ENCODE results near the gene PRAC2. TPM values are rescaled to one million over a fixed set of nuclear protein-coding genes. Genes with fewer than 3 reads are reported as not detected.

The PRAC2 gene
- polyA plus RNA-seq, 1 of the 3 experiments (the other 2 are of a cell fraction), result not detected

DNA sequence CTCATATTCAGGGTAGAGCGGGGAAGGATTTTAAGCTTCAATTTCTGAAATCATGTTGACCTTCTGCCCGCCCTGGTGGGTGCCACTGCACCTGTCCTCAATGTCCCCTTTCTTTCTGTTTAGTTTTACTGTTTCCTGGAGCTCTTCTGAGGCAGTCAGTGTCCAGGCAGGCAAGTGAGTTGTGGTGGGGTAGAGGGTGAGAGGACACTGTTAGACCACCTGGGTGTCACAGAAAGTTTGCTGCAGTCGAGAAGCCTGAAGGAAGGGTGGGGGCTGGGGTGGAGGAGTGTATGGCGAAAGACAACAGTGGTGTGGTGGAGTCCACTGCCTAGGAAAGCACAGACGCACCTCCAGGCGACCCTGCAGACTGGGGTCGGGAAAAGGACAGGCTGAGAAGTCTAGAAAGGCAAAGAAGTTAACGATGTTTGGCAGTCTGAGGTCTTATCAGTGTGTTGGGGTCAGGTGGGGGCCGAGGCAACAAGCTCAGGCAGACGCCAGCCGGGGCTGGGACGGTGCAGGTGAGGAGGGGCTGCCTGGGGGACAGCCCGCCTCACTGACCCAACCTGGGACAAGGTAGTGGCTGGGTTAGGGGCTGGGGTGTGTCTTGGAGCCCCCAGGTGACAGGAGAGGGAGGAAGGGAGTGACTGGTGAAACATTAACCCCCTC lies 28.9 kb downstream of the PRAC2 start:
- Histone ChIP-seq H3K9me2 (no peaks in the 10 kb centered on the region), H3K9ac (no peak overlapping the region), H3K4me1 (ENCODE audit: control insufficient read depth in 1 of 2, insufficient read depth in 2 of 2, low read depth in 1 of 2, low read length in 1 of 2) (no peaks in the 10 kb centered on the region), H2AFZ (ENCODE audit: low read depth) (no peak overlapping the region), H3K9me3 (no peaks in the 10 kb centered on the region; the same call in 1 of the 2 replicates), H4K20me1 (ENCODE audit: insufficient read depth) (no peaks in the 10 kb centered on the region), H3F3A (replicated peaks; ENCODE audit: insufficient read depth) (no peaks in the 10 kb centered on the region), H3K27ac (ENCODE audit: low read depth in 2 of 2, low read length in 1 of 2) (no peak overlapping the region), H3K79me2 (ENCODE audit: insufficient read depth) (no peaks in the 10 kb centered on the region), H3K36me3 (replicated peaks in 1 of 2; ENCODE audit: control insufficient read depth in 1 of 2, insufficient read depth in 2 of 2, low read length in 1 of 2) (no peaks in the 10 kb centered on the region), H3K27me3 (ENCODE audit: insufficient read depth) (peaks cover 100% of the 10 kb centered on the region), H3K4me3 (ENCODE audit: low read depth in 2 of 2, low read length in 1 of 2) (no peak overlapping the region), H3K4me2 (no peak overlapping the region)
- ChIA-PET CTCF (interaction anchor here (1.0 to 5.3 kb wide), 7 partner anchors 27 to 444 kb away, joined by 3 to 29 read pairs (median 5); no protein-coding TSS in a partner anchor), POLR2A (no interaction called here)
- TF ChIP-seq GABPA (IDR thresholded peaks at IDR 0.05; ENCODE audit: low read depth), result no peak
- TF ChIP-seq, protein P1, sequence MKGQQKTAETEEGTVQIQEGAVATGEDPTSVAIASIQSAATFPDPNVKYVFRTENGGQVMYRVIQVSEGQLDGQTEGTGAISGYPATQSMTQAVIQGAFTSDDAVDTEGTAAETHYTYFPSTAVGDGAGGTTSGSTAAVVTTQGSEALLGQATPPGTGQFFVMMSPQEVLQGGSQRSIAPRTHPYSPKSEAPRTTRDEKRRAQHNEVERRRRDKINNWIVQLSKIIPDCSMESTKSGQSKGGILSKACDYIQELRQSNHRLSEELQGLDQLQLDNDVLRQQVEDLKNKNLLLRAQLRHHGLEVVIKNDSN (IDR thresholded peaks at IDR 0.05; ENCODE audit: borderline replicate concordance, low read depth), result no peak
- no peak for TF ChIP-seq TCF12 (IDR thresholded peaks at IDR 0.05)
- TF ChIP-seq SMC3 (IDR thresholded peaks at IDR 0.05; ENCODE audit: low read depth, low read length), result no peak
- TF ChIP-seq, protein P2, sequence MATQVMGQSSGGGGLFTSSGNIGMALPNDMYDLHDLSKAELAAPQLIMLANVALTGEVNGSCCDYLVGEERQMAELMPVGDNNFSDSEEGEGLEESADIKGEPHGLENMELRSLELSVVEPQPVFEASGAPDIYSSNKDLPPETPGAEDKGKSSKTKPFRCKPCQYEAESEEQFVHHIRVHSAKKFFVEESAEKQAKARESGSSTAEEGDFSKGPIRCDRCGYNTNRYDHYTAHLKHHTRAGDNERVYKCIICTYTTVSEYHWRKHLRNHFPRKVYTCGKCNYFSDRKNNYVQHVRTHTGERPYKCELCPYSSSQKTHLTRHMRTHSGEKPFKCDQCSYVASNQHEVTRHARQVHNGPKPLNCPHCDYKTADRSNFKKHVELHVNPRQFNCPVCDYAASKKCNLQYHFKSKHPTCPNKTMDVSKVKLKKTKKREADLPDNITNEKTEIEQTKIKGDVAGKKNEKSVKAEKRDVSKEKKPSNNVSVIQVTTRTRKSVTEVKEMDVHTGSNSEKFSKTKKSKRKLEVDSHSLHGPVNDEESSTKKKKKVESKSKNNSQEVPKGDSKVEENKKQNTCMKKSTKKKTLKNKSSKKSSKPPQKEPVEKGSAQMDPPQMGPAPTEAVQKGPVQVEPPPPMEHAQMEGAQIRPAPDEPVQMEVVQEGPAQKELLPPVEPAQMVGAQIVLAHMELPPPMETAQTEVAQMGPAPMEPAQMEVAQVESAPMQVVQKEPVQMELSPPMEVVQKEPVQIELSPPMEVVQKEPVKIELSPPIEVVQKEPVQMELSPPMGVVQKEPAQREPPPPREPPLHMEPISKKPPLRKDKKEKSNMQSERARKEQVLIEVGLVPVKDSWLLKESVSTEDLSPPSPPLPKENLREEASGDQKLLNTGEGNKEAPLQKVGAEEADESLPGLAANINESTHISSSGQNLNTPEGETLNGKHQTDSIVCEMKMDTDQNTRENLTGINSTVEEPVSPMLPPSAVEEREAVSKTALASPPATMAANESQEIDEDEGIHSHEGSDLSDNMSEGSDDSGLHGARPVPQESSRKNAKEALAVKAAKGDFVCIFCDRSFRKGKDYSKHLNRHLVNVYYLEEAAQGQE (IDR thresholded peaks at IDR 0.05; ENCODE audit: low read depth, low read length), result no peak
- TF ChIP-seq MXI1 (IDR thresholded peaks at IDR 0.05; ENCODE audit: low read depth, low read length), result no peak
- TF ChIP-seq SIN3A (IDR thresholded peaks at IDR 0.05; ENCODE audit: borderline replicate concordance, low read depth, low read length), result no peak
- DNase-seq, result no peak
- WGBS (ENCODE audit: low lambda C conversion rate), result 11% methylated on average over 13 of the region's 13 CpGs

DNA sequence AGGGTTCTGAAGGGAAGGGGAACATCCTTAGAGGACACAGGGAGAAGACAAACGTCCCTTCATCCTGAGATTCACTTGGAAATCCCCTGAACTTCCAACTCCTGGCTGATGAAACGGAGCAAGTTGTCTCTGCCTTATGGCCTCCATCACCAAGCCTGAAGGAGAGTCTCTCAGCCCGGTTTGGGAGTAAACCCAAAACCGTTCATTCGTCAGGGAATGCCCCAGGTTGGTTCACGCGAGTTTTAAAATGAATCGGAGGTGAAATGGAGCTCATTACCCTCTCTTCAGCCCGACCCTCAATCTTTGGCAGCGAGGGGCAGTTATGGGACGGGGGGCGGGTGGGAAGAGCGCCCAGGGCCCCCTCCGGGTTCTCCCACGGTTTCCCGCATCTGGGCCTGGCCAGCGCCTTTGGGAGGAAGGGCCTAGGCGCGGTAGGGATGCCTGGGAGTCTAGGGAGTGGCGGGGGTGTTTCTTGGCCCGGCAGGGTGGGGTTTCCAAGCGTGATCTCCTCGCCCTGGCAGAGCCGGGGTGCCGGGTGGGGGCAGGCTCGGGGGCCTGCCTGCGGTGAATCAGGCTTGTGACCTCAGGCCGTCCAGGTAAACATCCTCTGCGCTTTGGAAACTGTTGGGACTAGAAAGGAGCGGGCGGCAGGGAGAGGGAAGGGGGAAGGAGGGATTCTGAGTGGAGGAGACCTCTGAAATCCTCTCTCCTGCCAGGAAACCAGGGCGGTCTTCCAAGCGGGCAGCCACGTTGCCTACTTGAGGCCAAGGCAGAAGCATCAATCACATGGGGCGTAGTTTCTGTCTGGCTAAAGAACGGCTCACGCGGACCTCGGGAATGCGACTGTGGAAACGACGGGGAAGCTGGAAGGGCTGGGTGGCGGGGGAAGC lies 29.7 kb downstream of the PRAC2 start:
- WGBS (ENCODE audit: low lambda C conversion rate), result 14% methylated on average over 38 of the region's 43 CpGs
- H3K4me2 ChIP-seq, result no peak overlapping the region
- H4K20me1 ChIP-seq (ENCODE audit: insufficient read depth), result no peaks in the 10 kb centered on the region
- no peaks in the 10 kb centered on the region for H3K79me2 ChIP-seq (ENCODE audit: insufficient read depth)
- H3K9me2 ChIP-seq, result no peaks in the 10 kb centered on the region
- DNase-seq, result no peak
- no peak overlapping the region for H3K4me3 ChIP-seq (ENCODE audit: low read depth in 2 of 2, low read length in 1 of 2)
- no peaks in the 10 kb centered on the region; the same call in 1 of the 2 replicates for H3K9me3 ChIP-seq
- ChIA-PET CTCF (interaction anchor here (1.1 to 5.3 kb wide), 3 partner anchors 28 to 280 kb away, joined by 4 to 29 read pairs (median 17); no protein-coding TSS in a partner anchor), POLR2A (no interaction called here)
- no peaks in the 10 kb centered on the region for H3K4me1 ChIP-seq (ENCODE audit: control insufficient read depth in 1 of 2, insufficient read depth in 2 of 2, low read depth in 1 of 2, low read length in 1 of 2)
- peaks cover 100% of the 10 kb centered on the region for H3K27me3 ChIP-seq (ENCODE audit: insufficient read depth)
- no peak overlapping the region for H3K9ac ChIP-seq
- no peaks in the 10 kb centered on the region for H3F3A ChIP-seq (replicated peaks; ENCODE audit: insufficient read depth)
- no peaks in the 10 kb centered on the region for H3K36me3 ChIP-seq (replicated peaks in 1 of 2; ENCODE audit: control insufficient read depth in 1 of 2, insufficient read depth in 2 of 2, low read length in 1 of 2)
- H2AFZ ChIP-seq (ENCODE audit: low read depth), result no peak overlapping the region
- H3K27ac ChIP-seq (ENCODE audit: low read depth in 2 of 2, low read length in 1 of 2), result no peak overlapping the region
- TF ChIP-seq, protein P1 (IDR thresholded peaks at IDR 0.05; ENCODE audit: borderline replicate concordance, low read depth), result no peak
- TF ChIP-seq FOXJ3 (CRISPR knock-in tag; IDR thresholded peaks at IDR 0.05) (no peak), TAF1 (IDR thresholded peaks at IDR 0.05; ENCODE audit: borderline replicate concordance, low read depth, low read length) (no peak), SIN3A (IDR thresholded peaks at IDR 0.05; ENCODE audit: borderline replicate concordance, low read depth, low read length) (no peak), NFIC (IDR thresholded peaks at IDR 0.05; ENCODE audit: borderline replicate concordance) (no peak), EZH2phosphoT487 (IDR thresholded peaks at IDR 0.05; ENCODE audit: borderline replicate concordance, low read depth) (no peak; the same call in 1 of the 2 replicates)
- TF ChIP-seq, protein P3, sequence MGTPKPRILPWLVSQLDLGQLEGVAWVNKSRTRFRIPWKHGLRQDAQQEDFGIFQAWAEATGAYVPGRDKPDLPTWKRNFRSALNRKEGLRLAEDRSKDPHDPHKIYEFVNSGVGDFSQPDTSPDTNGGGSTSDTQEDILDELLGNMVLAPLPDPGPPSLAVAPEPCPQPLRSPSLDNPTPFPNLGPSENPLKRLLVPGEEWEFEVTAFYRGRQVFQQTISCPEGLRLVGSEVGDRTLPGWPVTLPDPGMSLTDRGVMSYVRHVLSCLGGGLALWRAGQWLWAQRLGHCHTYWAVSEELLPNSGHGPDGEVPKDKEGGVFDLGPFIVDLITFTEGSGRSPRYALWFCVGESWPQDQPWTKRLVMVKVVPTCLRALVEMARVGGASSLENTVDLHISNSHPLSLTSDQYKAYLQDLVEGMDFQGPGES (IDR thresholded peaks at IDR 0.05; ENCODE audit: low read depth, low read length), result no peak
- TF ChIP-seq, protein P2 (IDR thresholded peaks at IDR 0.05; ENCODE audit: low read depth, low read length), result no peak
